Activated CD4-positive, CD25-positive, alpha-beta regulatory T cell treated with anti-CD3 and anti-CD28 coated beads, Interleukin-2, amount 50 U/mL, for 24 hours (primary cell): ENCODE measurements around the gene GATA5.
"Not testable (repeated sequence)": the region's sequence is repeated elsewhere in the genome, so short reads cannot be mapped to it uniquely, and the experiment has no call there.

Experiments
- ATAC-seq, 2 donors: fragments of 150-1000 bp; cut with Tn5 transposase; one replicate each; pipeline ENCODE4 v1.10.0; 2021; ENCODE audit warnings: mild to moderate bottlenecking in 1 of 2, moderate library complexity in 1 of 2

Gene GATA5

DNA sequence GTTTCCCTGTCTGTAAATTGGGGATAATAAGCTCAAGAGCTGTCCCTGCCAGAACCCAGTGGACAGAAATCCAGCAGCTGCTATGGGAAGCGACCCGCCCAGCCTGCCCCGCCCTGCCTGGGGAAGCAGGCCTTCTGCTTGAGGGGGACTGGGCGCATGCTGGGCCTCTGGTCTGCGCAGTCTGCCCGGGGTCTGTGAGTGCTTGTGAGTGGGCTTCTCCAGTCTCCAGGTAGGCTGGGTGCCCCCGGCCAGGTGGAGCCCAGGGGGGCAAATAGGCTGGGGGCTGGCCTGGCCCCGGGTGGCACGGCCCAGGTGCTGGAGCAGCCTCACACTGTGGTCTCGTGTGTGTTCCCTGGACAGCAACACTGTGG lies 47.8 kb downstream of the GATA5 start:
- ATAC-seq = no peak

DNA sequence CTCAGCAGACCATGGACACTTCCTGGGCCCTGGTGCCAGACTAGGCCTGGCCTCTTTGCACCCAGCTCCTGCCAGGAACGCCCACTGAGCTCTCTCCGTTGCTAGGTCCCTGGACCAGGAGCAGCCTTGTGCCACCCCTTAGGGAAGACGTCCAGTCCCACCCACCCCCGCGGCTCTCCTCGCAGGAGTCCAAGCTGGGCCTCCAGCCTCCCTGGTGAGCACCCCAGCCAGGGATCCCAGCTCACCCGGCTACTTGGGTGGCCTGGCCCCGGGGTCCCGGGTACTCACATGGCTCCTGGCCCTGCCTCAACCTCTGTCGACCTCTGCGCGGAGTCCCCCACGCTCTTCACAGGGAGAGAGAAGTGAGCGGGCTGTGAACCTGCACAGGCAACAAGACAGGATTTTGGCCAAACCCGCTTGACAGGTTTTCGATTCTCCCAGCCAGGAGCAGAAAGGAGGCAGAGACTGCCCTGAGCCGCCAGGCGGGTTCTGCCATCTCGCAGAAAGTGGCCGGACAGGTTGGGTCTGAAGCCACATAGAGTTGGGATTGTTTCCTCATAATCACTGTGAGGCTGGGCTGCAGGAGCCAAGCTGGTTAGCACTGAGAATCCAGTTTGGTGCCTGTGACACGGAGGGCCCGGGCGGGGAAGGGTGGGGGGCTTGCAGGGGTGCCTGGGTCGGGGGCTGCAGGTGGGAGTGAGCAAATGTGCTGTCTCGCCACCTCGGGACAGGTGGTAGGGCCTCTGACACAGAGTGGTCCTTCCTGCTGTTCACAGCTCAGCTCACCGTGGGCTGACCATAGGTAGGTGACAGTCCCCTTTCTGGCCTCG lies 48.4 kb downstream of the GATA5 start, which contains the start of gene RBBP8NL:
TSS of gene RBBP8NL (minus strand) at position 368 of the 830 bp plus-strand sequence. CDS start 7,892 bp downstream, outside the sequence.
- ATAC-seq = no peak

DNA sequence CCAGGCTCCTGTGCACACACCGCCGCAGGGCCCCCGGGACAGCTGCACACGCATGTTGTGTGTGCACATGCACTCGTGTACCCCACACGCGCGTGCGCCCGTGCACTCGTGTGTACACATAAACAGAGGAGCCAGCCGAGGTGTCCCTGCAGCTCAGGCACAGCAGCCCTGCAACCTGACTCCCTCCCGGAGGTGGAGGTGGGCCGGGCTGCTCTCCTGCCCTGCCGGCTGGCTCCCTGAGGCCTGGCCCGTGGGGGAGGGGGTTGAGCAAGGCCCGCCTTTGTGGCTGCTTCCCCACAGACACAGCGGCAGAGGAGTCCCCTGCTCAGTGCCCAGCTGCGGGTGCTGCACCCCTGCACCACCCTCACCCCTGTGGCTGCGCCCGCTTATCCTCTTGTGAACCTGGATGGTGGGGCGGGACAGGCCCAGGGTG lies 49.1 kb downstream of the GATA5 start:
- ATAC-seq = no peak

GRCh38 chr20:62426059-62426348 lies 49.8 kb downstream of the GATA5 start:
- ATAC-seq = not testable (repeated sequence)

DNA sequence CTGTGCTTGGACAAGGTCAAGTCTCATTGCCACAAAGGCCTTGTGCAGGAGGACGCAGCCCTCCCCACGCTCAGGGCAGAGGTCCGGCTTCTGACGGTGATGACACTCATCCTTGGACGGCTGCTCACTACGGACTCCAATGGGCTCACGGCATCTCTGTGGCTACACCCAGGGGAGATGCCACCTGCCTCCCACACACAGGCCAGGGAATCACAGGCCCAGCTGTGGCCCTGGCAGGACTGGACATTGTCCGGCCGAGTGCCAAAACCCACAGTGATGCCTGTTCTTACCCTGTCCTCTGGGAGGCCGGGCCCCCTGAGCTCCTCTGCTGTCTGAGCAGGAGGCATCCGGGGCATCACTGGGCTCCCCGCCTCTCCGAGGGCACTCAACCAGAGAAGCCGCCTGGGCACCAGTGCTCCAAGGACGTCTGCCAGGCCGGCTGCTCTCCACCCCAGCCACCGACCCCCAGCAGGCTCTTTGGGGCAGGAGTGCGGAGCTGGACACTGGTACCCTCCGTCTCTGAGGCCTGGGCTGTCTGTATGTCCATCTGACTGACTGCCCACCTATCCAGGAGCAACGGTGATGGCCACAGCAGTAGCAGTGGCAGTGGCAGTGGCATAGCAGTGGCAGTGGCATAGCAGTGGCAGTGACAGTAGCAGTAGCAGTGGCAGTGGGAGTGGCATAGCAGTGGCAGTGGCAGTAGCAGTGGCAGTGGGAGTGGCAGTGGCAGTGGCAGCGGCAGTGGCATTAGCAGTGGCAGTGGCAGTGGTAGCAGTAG lies 50.3 kb downstream of the GATA5 start:
- no peak for ATAC-seq

GRCh38 chr20:62424249-62425107 lies 51.3 kb downstream of the GATA5 start:
- ATAC-seq = no peak

DNA sequence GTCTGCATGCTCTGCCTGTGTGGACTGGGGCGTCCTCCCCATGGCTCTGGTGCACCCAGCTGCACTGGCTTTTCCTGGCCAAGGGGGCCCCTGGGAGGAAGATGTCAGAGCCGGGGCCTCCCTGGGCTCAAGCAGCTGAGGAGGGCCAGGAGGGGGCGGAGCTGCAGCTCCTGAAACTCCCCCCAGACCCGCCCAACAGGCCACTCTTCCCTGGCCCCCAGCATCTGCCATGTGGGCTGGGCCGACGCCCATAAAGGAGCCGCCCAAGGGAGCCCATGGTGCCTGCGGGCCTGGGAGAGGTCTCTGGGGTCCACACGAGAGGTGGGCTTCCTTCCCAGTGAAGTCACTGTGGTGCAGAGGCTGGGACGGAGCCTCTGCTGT lies 52.5 kb downstream of the GATA5 start:
- no peak for ATAC-seq

DNA sequence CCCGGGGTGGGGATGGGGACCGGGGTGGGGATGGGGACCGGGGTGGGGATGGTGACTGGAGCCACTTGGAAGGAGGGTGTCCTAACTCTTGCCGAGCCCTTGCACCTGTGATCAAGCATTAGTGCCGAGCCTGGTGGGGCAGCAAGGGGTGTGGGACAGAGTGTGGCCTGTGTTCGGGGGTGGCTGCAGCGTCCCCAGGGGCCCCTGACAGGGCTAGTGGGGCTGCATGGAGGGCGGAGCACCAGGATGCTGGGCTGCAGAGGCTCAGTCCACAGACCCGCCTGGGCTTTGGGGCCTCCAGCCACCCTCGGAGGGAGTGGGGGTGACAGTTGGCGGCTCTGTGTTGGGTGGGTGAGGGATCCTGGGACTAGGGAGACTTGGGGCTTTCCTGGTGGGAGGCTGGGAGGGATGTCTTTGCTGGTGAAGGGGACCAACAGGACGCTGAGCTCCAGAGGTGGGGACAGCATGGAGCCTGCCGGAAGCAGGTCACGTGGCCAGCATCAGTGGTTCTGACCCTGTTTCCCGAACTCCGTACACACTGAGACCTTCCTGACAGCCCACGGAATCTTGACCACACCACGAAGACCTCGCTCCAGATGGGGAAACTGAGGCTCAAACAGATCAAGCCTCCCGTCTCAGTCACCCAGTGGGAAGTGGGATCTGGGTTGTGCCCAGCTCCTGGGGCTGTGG lies 53.0 kb downstream of the GATA5 start:
- ATAC-seq = no peak

GRCh38 chr20:62421716-62421990 lies 54.1 kb downstream of the GATA5 start:
- ATAC-seq = no peak

- no peak for ATAC-seq
Measured at GRCh38 chr20:62420846-62421715, 54.7 kb downstream of the GATA5 start.

GRCh38 chr20:62419759-62420158 lies 56.0 kb downstream of the GATA5 start:
- no peak for ATAC-seq

GRCh38 chr20:62418709-62419487 lies 56.9 kb downstream of the GATA5 start:
- no peak for ATAC-seq

- no peak for ATAC-seq
Measured at GRCh38 chr20:62417981-62418708, 57.6 kb downstream of the GATA5 start.

DNA sequence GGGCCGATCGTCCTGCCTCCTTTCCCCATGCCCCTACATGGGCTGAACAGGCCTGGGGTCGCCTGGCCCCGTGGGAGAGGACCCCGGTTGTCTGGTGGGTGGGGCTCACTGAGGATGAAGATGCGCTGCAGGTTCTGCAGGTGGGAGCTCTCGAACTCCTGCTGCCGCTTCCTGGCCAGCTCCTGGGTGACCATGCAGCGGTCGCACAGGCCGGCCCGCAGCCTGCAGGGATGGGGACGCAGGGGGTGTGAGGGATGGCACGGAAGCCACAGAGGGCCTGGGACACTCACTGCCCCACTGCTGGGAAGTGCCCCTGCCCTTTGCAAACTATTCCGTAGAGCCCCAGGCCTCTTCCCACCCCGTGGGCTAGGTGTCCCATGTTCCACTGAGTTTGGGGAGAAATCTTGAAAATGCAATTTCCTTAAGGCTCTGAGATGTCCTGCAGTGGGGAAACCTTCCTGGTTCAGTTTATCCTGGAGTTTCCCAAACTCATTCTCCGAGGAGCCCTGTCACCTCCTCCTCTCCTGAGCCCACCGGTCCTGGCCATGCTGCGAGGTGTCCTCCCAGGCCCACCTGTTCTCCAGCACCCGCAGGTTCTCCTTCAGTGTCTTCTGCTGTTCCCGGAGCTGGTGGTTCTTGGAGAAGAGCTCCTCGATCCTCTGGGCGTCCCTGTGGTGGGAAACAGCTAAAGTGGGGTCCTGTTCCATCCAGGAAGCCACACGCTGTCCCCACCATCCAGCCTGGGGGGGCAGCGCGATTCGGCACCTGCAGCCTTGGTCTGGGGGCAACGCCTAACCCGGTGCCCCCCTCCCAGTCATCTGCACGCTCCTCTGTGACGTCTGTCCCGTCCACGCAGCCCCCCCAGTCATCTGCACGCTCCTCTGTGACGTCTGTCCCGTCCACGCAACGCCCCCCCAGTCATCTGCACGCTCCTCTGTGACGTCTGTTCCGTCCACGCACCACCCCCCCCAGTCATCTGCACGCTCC lies 58.9 kb downstream of the GATA5 start:
- ATAC-seq = no peak

- no peak for ATAC-seq
Measured at GRCh38 chr20:62415354-62416111, 60.3 kb downstream of the GATA5 start.

GRCh38 chr20:62413896-62414481 lies 61.8 kb downstream of the GATA5 start:
- ATAC-seq = no peak
